A549 (cell line): Measurements from ENCODE around the gene AOAH. TPM values are rescaled to one million over a fixed set of nuclear protein-coding genes. Genes with fewer than 3 reads are reported as not detected.

Experiments
- ATAC-seq, 2 experiments: fragments of 200-7000 bp in 1 of 2; fragments of >200 bp in 1 of 2; cut with Nextera tagmentation in 1 of 2; cut with Tn5 transposase in 1 of 2; 3 replicates each; pipeline versions ENCODE4 v1.8.0 to v1.9.1; 2018 to 2020; ENCODE audit warnings: mild to moderate bottlenecking in 1 of 2, moderate library complexity in 1 of 2
- CTCF ChIA-PET: fragments of 300-600 bp; sonication (Branson Sonifier 250); formaldehyde crosslinking; extraction: SDS; loops from one replicate; lab custom pipeline; 2021; ENCODE audit warnings: antibody characterized with exemption, inconsistent platforms; lab: Yijun Ruan, JAX
- POLR2A ChIA-PET: fragments of 350-600 bp; formaldehyde crosslinking; extraction: SDS; loops from one replicate; lab custom pipeline; 2021; ENCODE audit warnings: antibody characterized with exemption, inconsistent platforms; lab: Yijun Ruan, JAX
- DNase-seq, 2 experiments: peaks; one replicate each; pipeline versions ENCODE4 v3.0.0 to v3.0.0-alpha.2; 2011 to 2016; ENCODE audit warnings: low read depth in 1 of 2, low spot score in 1 of 2
- FAIRE-seq: peaks from 2 replicates; lab custom pipeline; 2011; peaks lifted over from hg19 to GRCh38; lab: Jason Lieb, UNC
- H3K27ac ChIP-seq, 2 experiments: fragments of >200 bp; sonication (Bioruptor Twin); formaldehyde crosslinking; 3 replicates each; pipeline ENCODE4 v1.5.1; 2016 to 2017
- H3K4me1 ChIP-seq: fragments of >200 bp; sonication (Bioruptor Twin); formaldehyde crosslinking; 3 replicates; pipeline ENCODE4 v1.6.1; 2016
- H3K4me2 ChIP-seq: fragments of >200 bp; sonication (Bioruptor Twin); formaldehyde crosslinking; 3 replicates; pipeline ENCODE4 v1.6.1; 2016
- H3K4me3 ChIP-seq: fragments of >200 bp; sonication (Bioruptor Twin); formaldehyde crosslinking; 3 replicates; pipeline ENCODE4 v1.5.1; 2016
- H3K9me3 ChIP-seq: fragments of >200 bp; sonication (Bioruptor Twin); formaldehyde crosslinking; 3 replicates; pipeline ENCODE4 v1.6.1; 2016
- CEBPB ChIP-seq, 2 experiments: fragments of >200 bp in 1 of 2; sonication (Bioruptor Twin) in 1 of 2; formaldehyde crosslinking in 1 of 2; IDR thresholded peaks; 2 replicates each; pipeline ENCODE4 v1.6.1; 2012 to 2016
- CHD4 ChIP-seq: fragments of 200-600 bp; sonication (generic); IDR thresholded peaks from 2 replicates; pipeline ENCODE4 v1.6.1; 2016; ENCODE audit warnings: antibody characterized with exemption, mild to moderate bottlenecking, borderline replicate concordance
- ESRRA ChIP-seq: fragments of 150-350 bp; IDR thresholded peaks from 2 replicates; pipeline ENCODE4 v1.6.1; 2014; ENCODE audit warnings: mild to moderate bottlenecking, low read length, borderline replicate concordance
- HMGXB4 ChIP-seq: fragments of 250-450 bp; sonication (Bioruptor Pico); IDR thresholded peaks from 2 replicates; pipeline ENCODE4 v1.5.0; 2021; ENCODE audit warnings: mild to moderate bottlenecking, moderate library complexity, borderline replicate concordance
- HOXB13 ChIP-seq: fragments of 250-450 bp; sonication (Bioruptor Pico); IDR thresholded peaks from 2 replicates; pipeline ENCODE4 v1.5.0; 2020; ENCODE audit warnings: low read depth, mild to moderate bottlenecking, moderate library complexity
- JUNB ChIP-seq: fragments of >200 bp; sonication (Bioruptor Twin); formaldehyde crosslinking; IDR thresholded peaks from 2 replicates; pipeline ENCODE4 v1.6.1; 2016
- KDM1A ChIP-seq: fragments of 200-600 bp; sonication (generic); IDR thresholded peaks from 2 replicates; pipeline ENCODE4 v1.6.1; 2016; ENCODE audit warnings: low read depth, mild to moderate bottlenecking
- MAFK ChIP-seq: fragments of 450-650 bp; IDR thresholded peaks from 2 replicates; pipeline ENCODE4 v1.6.1; 2014; ENCODE audit not compliant: partially characterized antibody
- MAX ChIP-seq: IDR thresholded peaks from 2 replicates; pipeline ENCODE4 v1.6.1; 2012
- PBX3 ChIP-seq: IDR thresholded peaks from 2 replicates; pipeline ENCODE4 v1.6.1; 2012
- RAD21 ChIP-seq, 2 experiments: fragments of >200 bp in 1 of 2; sonication (Bioruptor Twin) in 1 of 2; formaldehyde crosslinking in 1 of 2; IDR thresholded peaks in 1 of 2; conservative IDR thresholded peaks in 1 of 2; 2 replicates in 1 of 2; 3 replicates in 1 of 2; pipeline ENCODE4 v1.6.1; 2012 to 2018; ENCODE audit warnings: inconsistent platforms in 1 of 2
- RARB ChIP-seq: fragments of 250-450 bp; sonication (Bioruptor Pico); IDR thresholded peaks from 2 replicates; pipeline ENCODE4 v1.8.0; 2021; ENCODE audit warnings: mild to moderate bottlenecking, moderate library complexity
- RCOR1 ChIP-seq: fragments of 150-350 bp; IDR thresholded peaks from 2 replicates; pipeline ENCODE4 v1.6.1; 2014; ENCODE audit warnings: antibody characterized with exemption, low read length, low read depth
- SREBF2 ChIP-seq: fragments of 450-650 bp; IDR thresholded peaks from 2 replicates; pipeline ENCODE4 v1.6.1; 2014; ENCODE audit warnings: mild to moderate bottlenecking, moderate library complexity
- USF2 ChIP-seq: fragments of 450-650 bp; IDR thresholded peaks from 2 replicates; pipeline ENCODE4 v1.6.1; 2014; ENCODE audit warnings: antibody characterized with exemption
- ZSCAN20 ChIP-seq: fragments of 250-450 bp; sonication (Bioruptor Pico); IDR thresholded peaks from 2 replicates; pipeline ENCODE4 v1.8.0; 2022; ENCODE audit warnings: mild to moderate bottlenecking, moderate library complexity
- WGBS: methylation state at CpG from one replicate; pipeline ENCODE4 v1.1.6; 2017; ENCODE audit errors: missing lambda C conversion rate; 5-methylcytosine and 5-hydroxymethylcytosine counted together
- polyA plus RNA-seq, 4 experiments: library from polyadenylated mRNA; depleted of rRNA in 3 of 4; stranded (reverse); fragments of >200 nt; fragmentation: RNase III in 1 of 4; extraction: RNeasy Plus Mini Kit Qiagen cat#74134 plus additional on column Dnase treatment in 1 of 4; gene quantifications; 2 replicates in 3 of 4; 3 replicates in 1 of 4; pipeline ENCODE4 v1.2.3, GENCODE V29; 2011 to 2017
- TF ChIP-seq, protein P1 (sequence below): fragments of 250-450 bp; sonication (Bioruptor Pico); IDR thresholded peaks from 2 replicates; pipeline ENCODE4 v1.5.0; 2020; ENCODE audit warnings: low read depth, mild to moderate bottlenecking, moderate library complexity

The AOAH gene
- polyA plus RNA-seq, 2 of the 4 experiments (the other 2 are of a cell fraction), result 0.09 TPM; not detected in 1

- WGBS, result 61% methylated on average over 2 of the region's 2 CpGs
- Histone ChIP-seq H3K27ac (no peak overlapping the region), H3K9me3 (no peaks in the 10 kb centered on the region), H3K4me3 (no peak overlapping the region), H3K4me2 (no peak overlapping the region), H3K4me1 (peaks cover 7% of the 10 kb centered on the region)
- TF ChIP-seq HOXB13, result no peak
- ChIA-PET CTCF (interaction anchor here (8.3 kb wide), 1 partner anchor 177 kb away, joined by 261 read pairs; no protein-coding TSS in a partner anchor), POLR2A (no interaction called here)
- no peak for DNase-seq
- FAIRE-seq, result no peak
- ATAC-seq, result no peak
Measured at GRCh38 chr7:36667007-36667745, 57.1 kb downstream of the AOAH start.

DNA sequence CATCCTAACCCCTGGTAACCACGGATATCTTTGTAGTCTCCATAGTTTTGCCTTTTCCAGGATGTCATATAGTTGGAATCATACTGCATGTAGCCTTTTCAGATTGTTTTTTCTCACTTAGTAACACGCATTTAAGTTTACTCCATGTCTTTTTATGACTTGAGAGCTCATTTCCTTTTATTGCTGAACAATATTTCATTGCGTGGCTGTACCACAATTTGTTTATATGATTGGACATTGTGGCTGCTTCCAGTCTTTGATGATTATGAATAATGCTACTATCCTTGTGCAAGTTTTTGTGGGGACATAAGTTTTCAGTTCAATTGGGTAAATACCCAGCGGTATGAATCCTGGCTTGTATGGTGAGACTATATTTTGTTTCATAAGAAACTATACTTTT, 60.8 kb downstream of the AOAH start:
- no peak for ATAC-seq
- Histone ChIP-seq H3K27ac (no peak overlapping the region), H3K4me2 (no peak overlapping the region), H3K9me3 (no peaks in the 10 kb centered on the region), H3K4me1 (peaks cover 38% of the 10 kb centered on the region), H3K4me3 (no peak overlapping the region)
- TF ChIP-seq RCOR1 (no peak), RARB (CRISPR knock-in tag) (no peak), MAFK (no peak), USF2 (no peak), SREBF2 (no peak), PBX3 (no peak)
- CTCF ChIA-PET, result interaction anchor here (1.1 kb wide), 1 partner anchor 175 kb away, joined by 5 read pairs; no protein-coding TSS in a partner anchor
- FAIRE-seq, result no peak
- POLR2A ChIA-PET, result no interaction called here
- DNase-seq, result no peak
- WGBS, result 58% methylated on average over 4 of the region's 4 CpGs

GRCh38 chr7:36661135-36661840, 63.0 kb downstream of the AOAH start:
- no peak overlapping the region for H3K4me3 ChIP-seq
- TF ChIP-seq ESRRA (no peak), MAX (no peak), JUNB (peak; percentile 27; the same call in 1 of the 2 replicates), CEBPB (IDR thresholded peaks at IDR 0.05) (no peak)
- ChIA-PET POLR2A (no interaction called here), CTCF (interaction anchor here (0.6 to 2.4 kb wide), 4 partner anchors 9 to 221 kb away, joined by 3 to 19 read pairs (median 4); no protein-coding TSS in a partner anchor)
- peak in 1 of 2 experiments; percentile 29 for DNase-seq
- H3K4me2 ChIP-seq, result peak overlapping the region; percentile 37
- ATAC-seq, result peak; percentile 45 to 62; a peak in 4 of 6 replicates
- WGBS, result 68% methylated on average over 7 of the region's 7 CpGs
- H3K27ac ChIP-seq, result peak overlapping the region; percentile 7 to 64; a peak in 4 of 6 replicates
- no peaks in the 10 kb centered on the region for H3K9me3 ChIP-seq
- no peak for FAIRE-seq
- H3K4me1 ChIP-seq, result peaks cover 46% of the 10 kb centered on the region

- TF ChIP-seq KDM1A, result no peak
- no peak for TF ChIP-seq HMGXB4
- TF ChIP-seq RAD21 (conservative IDR thresholded peaks at IDR 0.05 in 1 of 2, IDR thresholded peaks at IDR 0.05 in 1 of 2), result no peak
- TF ChIP-seq, protein P1, sequence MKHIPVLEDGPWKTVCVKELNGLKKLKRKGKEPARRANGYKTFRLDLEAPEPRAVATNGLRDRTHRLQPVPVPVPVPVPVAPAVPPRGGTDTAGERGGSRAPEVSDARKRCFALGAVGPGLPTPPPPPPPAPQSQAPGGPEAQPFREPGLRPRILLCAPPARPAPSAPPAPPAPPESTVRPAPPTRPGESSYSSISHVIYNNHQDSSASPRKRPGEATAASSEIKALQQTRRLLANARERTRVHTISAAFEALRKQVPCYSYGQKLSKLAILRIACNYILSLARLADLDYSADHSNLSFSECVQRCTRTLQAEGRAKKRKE (CRISPR knock-in tag), result no peak
- no peak for TF ChIP-seq ZSCAN20 (CRISPR knock-in tag)
- TF ChIP-seq CHD4, result no peak
- peak overlapping the region; percentile 64 for H3K4me2 ChIP-seq
- peaks cover 46% of the 10 kb centered on the region for H3K4me1 ChIP-seq
- H3K27ac ChIP-seq, result peak overlapping the region; percentile 57 to 80; a peak in 5 of 6 replicates
- H3K4me3 ChIP-seq, result no peak overlapping the region
- H3K9me3 ChIP-seq, result no peaks in the 10 kb centered on the region
- ATAC-seq (no peak), DNase-seq (no peak), FAIRE-seq (no peak)
- ChIA-PET CTCF (interaction anchor here (1.2 to 3.0 kb wide), 2 partner anchors 11 to 172 kb away, joined by 3 to 35 read pairs; no protein-coding TSS in a partner anchor), POLR2A (no interaction called here)
- 88% methylated on average over 13 of the region's 13 CpGs for WGBS
Measured at GRCh38 chr7:36659638-36660341, 64.5 kb downstream of the AOAH start.
